Neural cell (in vitro differentiated cells): ENCODE data around the gene HERPUD1. TPM values are rescaled to one million over a fixed set of nuclear protein-coding genes. Genes with fewer than 3 reads are reported as not detected.

Source experiments
- H2AFZ ChIP-seq: fragments of 200-600, 300-800 bp; sonication (generic), shearing (Covaris generic); 2 replicates; pipeline ENCODE4 v1.6.0; 2014; ENCODE audit warnings: low read depth, mild to moderate bottlenecking, antibody characterized with exemption, low read length, moderate library complexity
- H3F3A ChIP-seq: fragments of 200-600 bp; shearing (Covaris generic); 2 replicates; pipeline ENCODE4 v1.6.1; 2016; ENCODE audit warnings: mild to moderate bottlenecking, moderate library complexity, mixed read lengths, antibody characterized with exemption, low read length; ENCODE audit not compliant: insufficient read depth, poor library complexity, severe bottlenecking
- H3K27ac ChIP-seq: fragments of 200-600, 300-800 bp; sonication (generic), shearing (Covaris generic); 2 replicates; pipeline ENCODE4 v1.5.1; 2014; ENCODE audit warnings: mild to moderate bottlenecking, low read length, moderate library complexity
- H3K27me3 ChIP-seq: fragments of 300-800, 200-600 bp; sonication (generic), shearing (Covaris generic); 2 replicates; pipeline ENCODE4 v1.6.0; 2014; ENCODE audit warnings: mild to moderate bottlenecking, low read depth, low read length, moderate library complexity; ENCODE audit not compliant: insufficient read depth
- H3K36me3 ChIP-seq: fragments of 300-800, 200-600 bp; sonication (generic), shearing (Covaris generic); 2 replicates; pipeline ENCODE4 v1.5.1; 2014; ENCODE audit warnings: mild to moderate bottlenecking, antibody characterized with exemption, low read length, moderate library complexity; ENCODE audit not compliant: insufficient read depth
- H3K4me2 ChIP-seq: fragments of 300-800, 200-600 bp; sonication (generic), shearing (Covaris generic); 2 replicates; pipeline ENCODE4 v1.6.0; 2014; ENCODE audit warnings: mild to moderate bottlenecking, low read length
- H3K4me3 ChIP-seq: fragments of 300-800, 200-600 bp; sonication (generic), shearing (Covaris generic); 2 replicates; pipeline ENCODE4 v1.5.1; 2014; ENCODE audit warnings: mild to moderate bottlenecking, low read length, moderate library complexity
- H3K79me2 ChIP-seq: fragments of 200-600 bp; shearing (Covaris generic); replicated peaks from 2 replicates; pipeline ENCODE4 v1.6.0; 2014; ENCODE audit warnings: mild to moderate bottlenecking, low read length, moderate library complexity; ENCODE audit not compliant: insufficient read depth
- H3K9ac ChIP-seq: fragments of 300-800, 200-600 bp; sonication (generic), shearing (Covaris generic); 2 replicates; pipeline ENCODE4 v1.6.1; 2016; ENCODE audit warnings: mild to moderate bottlenecking, low read length, mixed read lengths
- H3K9me2 ChIP-seq: fragments of 200-600 bp; shearing (Covaris generic); 2 replicates; pipeline ENCODE4 v1.6.1; 2016; ENCODE audit warnings: mild to moderate bottlenecking, low read length, mixed read lengths; ENCODE audit not compliant: insufficient read depth
- H3K9me3 ChIP-seq: fragments of 200-600, 300-800 bp; sonication (generic), shearing (Covaris generic); 2 replicates; pipeline ENCODE4 v1.6.1; 2016; ENCODE audit warnings: mild to moderate bottlenecking, mixed run types, low read length, moderate library complexity, mixed read lengths
- H4K20me1 ChIP-seq: fragments of 200-600 bp; shearing (Covaris generic); 2 replicates; pipeline ENCODE4 v1.6.1; 2016; ENCODE audit warnings: mild to moderate bottlenecking, mixed run types; ENCODE audit not compliant: insufficient read depth
- CTCF ChIP-seq: fragments of 450-650 bp; IDR thresholded peaks from 2 replicates; pipeline ENCODE4 v1.5.1; 2014; ENCODE audit warnings: antibody characterized with exemption, mild to moderate bottlenecking, moderate library complexity; ENCODE audit not compliant: poor library complexity, severe bottlenecking
- EP300 ChIP-seq: fragments of 450-650 bp; conservative IDR thresholded peaks from 2 replicates; pipeline ENCODE4 v1.6.1; 2014; ENCODE audit warnings: antibody characterized with exemption, mild to moderate bottlenecking, moderate library complexity; ENCODE audit not compliant: poor library complexity, severe bottlenecking
- EZH2 ChIP-seq: fragments of 200-600, 300-800 bp; shearing (Covaris generic), sonication (generic); IDR thresholded peaks from 2 replicates; pipeline ENCODE4 v1.6.1; 2014; ENCODE audit warnings: antibody characterized with exemption, low read length, borderline replicate concordance, mild to moderate bottlenecking; ENCODE audit not compliant: insufficient read depth, poor library complexity, severe bottlenecking
- MXI1 ChIP-seq: fragments of 450-650 bp; conservative IDR thresholded peaks from 2 replicates; pipeline ENCODE4 v1.6.1; 2014; ENCODE audit warnings: antibody characterized with exemption, mild to moderate bottlenecking; ENCODE audit not compliant: poor library complexity, severe bottlenecking
- POLR2AphosphoS5 ChIP-seq: IDR thresholded peaks from 2 replicates; pipeline ENCODE4 v1.6.1; 2012
- RAD21 ChIP-seq: fragments of 450-650 bp; conservative IDR thresholded peaks from 2 replicates; pipeline ENCODE4 v1.6.1; 2014; ENCODE audit warnings: antibody characterized with exemption, mild to moderate bottlenecking, moderate library complexity
- REST ChIP-seq: IDR thresholded peaks from 2 replicates; pipeline ENCODE4 v1.6.1; 2012; ENCODE audit warnings: borderline replicate concordance
- SMC3 ChIP-seq: fragments of 450-650 bp; conservative IDR thresholded peaks from 2 replicates; pipeline ENCODE4 v1.6.1; 2014; ENCODE audit warnings: antibody characterized with exemption, mild to moderate bottlenecking, moderate library complexity; ENCODE audit not compliant: poor library complexity
- TAF1 ChIP-seq: IDR thresholded peaks from 2 replicates; pipeline ENCODE4 v1.6.1; 2012; ENCODE audit warnings: low read depth
- polyA plus RNA-seq: library from polyadenylated mRNA; depleted of rRNA; stranded (reverse); fragments of >200 nt; gene quantifications from 2 replicates; pipeline ENCODE4 v1.2.3, GENCODE V29; 2014

HERPUD1 gene
- polyA plus RNA-seq, 1 donor from 2014 or later = 76.0 TPM

- TF ChIP-seq EP300 (no peak), EZH2 (no peak), SMC3 (no peak), MXI1 (no peak), CTCF (no peak), POLR2AphosphoS5 (no peak), REST (no peak), TAF1 (no peak), RAD21 (no peak)
- no peak overlapping the region for H2AFZ ChIP-seq
- H3K4me3 ChIP-seq = no peak overlapping the region
- H3K4me2 ChIP-seq = no peak overlapping the region
- no peaks in the 10 kb centered on the region for H3K9me2 ChIP-seq
- H3K27me3 ChIP-seq = no peaks in the 10 kb centered on the region
- no peaks in the 10 kb centered on the region for H3F3A ChIP-seq
- H3K27ac ChIP-seq = no peak overlapping the region
- no peaks in the 10 kb centered on the region for H4K20me1 ChIP-seq
- H3K79me2 ChIP-seq = no peaks in the 10 kb centered on the region
- no peaks in the 10 kb centered on the region for H3K36me3 ChIP-seq
- no peak overlapping the region for H3K9ac ChIP-seq
- H3K9me3 ChIP-seq = no peaks in the 10 kb centered on the region
These were observed 39.2 kb downstream of the HERPUD1 start for GRCh38 chr16:56970934-56971767.

GRCh38 chr16:56971768-56972043 is 39.8 kb downstream of the HERPUD1 start:
- no peak for TF ChIP-seq EP300
- no peak for TF ChIP-seq EZH2
- no peak for TF ChIP-seq TAF1
- no peak for TF ChIP-seq POLR2AphosphoS5
- no peak for TF ChIP-seq MXI1
- TF ChIP-seq SMC3 = no peak
- TF ChIP-seq REST = no peak
- TF ChIP-seq RAD21 = no peak
- TF ChIP-seq CTCF = no peak
- H3K79me2 ChIP-seq = no peaks in the 10 kb centered on the region
- H3F3A ChIP-seq = no peaks in the 10 kb centered on the region

More at GRCh38 chr16:56971768-56972043, 39.8 kb downstream of the HERPUD1 start:
- H3K4me3 ChIP-seq = no peak overlapping the region
- no peak overlapping the region for H3K4me2 ChIP-seq
- H3K9me2 ChIP-seq = no peaks in the 10 kb centered on the region
- H3K27me3 ChIP-seq = no peaks in the 10 kb centered on the region
- H3K36me3 ChIP-seq = no peaks in the 10 kb centered on the region
- no peak overlapping the region for H3K9ac ChIP-seq
- no peaks in the 10 kb centered on the region for H3K9me3 ChIP-seq
- no peak overlapping the region for H2AFZ ChIP-seq
- no peaks in the 10 kb centered on the region for H4K20me1 ChIP-seq
- H3K27ac ChIP-seq = no peak overlapping the region
